ENCODE results near the gene TMEM181. TPM values are rescaled to one million over a fixed set of nuclear protein-coding genes. Genes with fewer than 3 reads are reported as not detected.

Gene TMEM181
- total and polyA plus RNA-seq, 2 donors (not counting 1 experiment from before 2014, with no cell fraction given): 2.8 to 9.3 TPM

- peaks cover 17 to 18% of the 10 kb centered on the region in 2 donors for H3K4me1 ChIP-seq (ENCODE audit: control insufficient read depth in 2 of 2, insufficient read depth in 2 of 2, low read length in 2 of 2)
- Mint-ChIP-seq H3K27ac (no peak overlapping the region), H3K9me3 (ENCODE audit: insufficient read depth) (no peaks in the 10 kb centered on the region), H3K27me3 (no peaks in the 10 kb centered on the region), H3K4me1 (peaks cover 24% of the 10 kb centered on the region), H3K4me3 (no peak overlapping the region)
- POLR2A ChIA-PET: interaction anchor here (0.6 to 0.7 kb wide), 2 partner anchors 30 to 31 kb away, joined by 3 read pairs; no protein-coding TSS in a partner anchor
- H3K4me3 ChIP-seq (ENCODE audit: control extremely low read depth in 1 of 5, extremely low read depth in 1 of 5, insufficient read depth in 1 of 5, low read depth in 2 of 5, low read length in 4 of 5): no peak overlapping the region
- no peaks in the 10 kb centered on the region for H3K36me3 ChIP-seq (replicated peaks in 1 of 2; ENCODE audit: control extremely low read depth in 1 of 2, control insufficient read depth in 1 of 2, extremely low read depth in 1 of 2, insufficient read depth in 2 of 2, low read length in 1 of 2)
- TF ChIP-seq EZH2 (IDR thresholded peaks at IDR 0.05; ENCODE audit: borderline replicate concordance, insufficient read depth, low read depth, low read length, poor library complexity, severe bottlenecking) (no peak), CTCF (IDR thresholded peaks at IDR 0.05) (no peak)
- CTCF ChIA-PET: interaction anchor here (1.0 kb wide), 1 partner anchor 22 kb away, joined by 4 read pairs; no protein-coding TSS in a partner anchor
- no peak overlapping the region for H3K27ac ChIP-seq (ENCODE audit: low read length in 2 of 2)
- ATAC-seq (ENCODE audit: low read depth) (no peak), DNase-seq (no peak)
- H3K9me3 ChIP-seq (ENCODE audit: control extremely low read depth in 1 of 3, control insufficient read depth in 2 of 3, insufficient read depth in 1 of 3, low read length in 2 of 3): peaks cover 0 to 3% (median 0%) of the 10 kb centered on the region in 3 donors
- no peak overlapping the region for H2AFZ ChIP-seq (ENCODE audit: insufficient read depth, low read depth, low read length, poor library complexity, severe bottlenecking)
- no peak overlapping the region for H3K4me2 ChIP-seq (replicated peaks; ENCODE audit: low read depth, low read length, poor library complexity, severe bottlenecking)
- 100% methylated on average over 1 of the region's 5 CpGs for WGBS (ENCODE audit: insufficient coverage)
- no peaks in the 10 kb centered on the region for H4K20me1 ChIP-seq (ENCODE audit: control insufficient read depth, insufficient read depth, low read length, poor library complexity, severe bottlenecking)
- H3K9ac ChIP-seq (ENCODE audit: low read length): no peak overlapping the region
- no peaks in the 10 kb centered on the region for H3K79me2 ChIP-seq (ENCODE audit: control insufficient read depth, insufficient read depth, low read length)
- intact Hi-C loops (cut with micrococcal nuclease): loop anchor here (5.0 kb wide), 1 partner anchor 38 kb away; no protein-coding TSS in a partner anchor
- H3K27me3 ChIP-seq (replicated peaks in 1 of 4; ENCODE audit: control extremely low read depth in 1 of 4, control insufficient read depth in 3 of 4, insufficient read depth in 4 of 4, low read length in 3 of 4): no peaks in the 10 kb centered on the region
Measured at GRCh38 chr6:158684745-158685324, 124.9 kb downstream of the TMEM181 start.

Small RNA genes within 50 kb of the gene (small RNA-seq; reads per million reads assigned to genes)
- not detected for gene MIR7161 (ENCODE audit: insufficient read length, low read depth, low replicate concordance)

Other genes starting within 250 kb of the TMEM181 start
- gene TULP4, start 247.6 kb upstream of the TMEM181 start, total RNA-seq: 90.0 and 96.7 TPM in 2 replicates
- 12.0 and 14.9 TPM in 2 replicates for gene TULP4, start 247.6 kb upstream of the TMEM181 start, polyA plus RNA-seq
- 34.8 and 38.5 TPM in 2 replicates for gene DYNLT1, start 84.7 kb downstream of the TMEM181 start, total RNA-seq
- 62.6 and 95.9 TPM in 2 replicates for gene DYNLT1, start 84.7 kb downstream of the TMEM181 start, polyA plus RNA-seq
- gene SYTL3, start 90.0 kb downstream of the TMEM181 start, total RNA-seq: 4.4 and 5.4 TPM in 2 replicates
- 1.1 and 1.3 TPM in 2 replicates for gene SYTL3, start 90.0 kb downstream of the TMEM181 start, polyA plus RNA-seq